HG02678 (cell line): ENCODE results near the gene KLF12.

Experiments used
- ATAC-seq: cut with Tn5 transposase; IDR thresholded peaks from one replicate; pipeline ENCODE4 v1.9.1; 2021; ENCODE audit warnings: mild to moderate bottlenecking, moderate library complexity; ENCODE audit not compliant: unreplicated experiment

KLF12 gene

GRCh38 chr13:74134221-74134776 is at the start of gene KLF12:
Gene KLF12 (minus strand): TSS chr13:74134404.
- ATAC-seq, result peak; percentile 61

DNA sequence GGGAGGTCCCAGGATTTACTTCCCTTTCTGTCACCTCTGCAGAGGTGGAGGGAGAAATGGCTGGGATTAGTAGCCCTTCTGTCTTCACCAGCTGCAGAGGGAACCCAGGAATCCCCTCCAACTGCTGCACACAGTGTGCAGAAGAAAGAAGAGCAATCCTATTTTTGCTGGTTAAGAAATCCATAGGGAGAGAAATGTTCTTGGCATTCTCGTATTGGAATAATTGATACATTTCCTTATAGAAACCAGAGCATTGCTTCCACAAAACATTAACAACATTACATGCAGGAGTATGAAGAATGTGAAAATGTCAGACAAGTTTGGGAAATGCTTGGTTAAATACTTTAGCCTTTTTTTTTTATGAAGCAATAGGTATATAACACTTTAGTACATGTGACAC is 48.3 kb upstream of the KLF12 start:
- ATAC-seq, result no peak

- ATAC-seq, result no peak
These were observed 40.6 kb upstream of the KLF12 start for GRCh38 chr13:74174810-74175209.

DNA sequence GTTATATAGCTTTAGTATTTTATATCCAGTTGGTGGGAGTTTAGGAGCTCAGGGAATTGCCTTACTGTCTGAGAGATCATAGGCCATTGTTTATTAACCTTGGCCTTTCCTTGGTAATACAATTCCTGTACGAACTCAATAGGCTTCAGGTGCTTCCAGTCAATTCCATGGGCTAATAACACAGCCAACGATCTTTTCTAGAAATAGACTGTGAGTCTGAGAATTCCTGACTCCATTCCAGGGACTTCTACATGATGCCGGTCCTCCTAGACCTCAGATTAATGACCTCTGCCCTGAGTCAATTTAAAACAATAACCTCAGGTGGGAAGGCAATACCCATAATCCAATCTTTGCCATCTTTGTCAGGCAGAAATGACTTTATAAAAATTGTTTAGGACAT is 39.6 kb upstream of the KLF12 start:
- no peak for ATAC-seq

DNA sequence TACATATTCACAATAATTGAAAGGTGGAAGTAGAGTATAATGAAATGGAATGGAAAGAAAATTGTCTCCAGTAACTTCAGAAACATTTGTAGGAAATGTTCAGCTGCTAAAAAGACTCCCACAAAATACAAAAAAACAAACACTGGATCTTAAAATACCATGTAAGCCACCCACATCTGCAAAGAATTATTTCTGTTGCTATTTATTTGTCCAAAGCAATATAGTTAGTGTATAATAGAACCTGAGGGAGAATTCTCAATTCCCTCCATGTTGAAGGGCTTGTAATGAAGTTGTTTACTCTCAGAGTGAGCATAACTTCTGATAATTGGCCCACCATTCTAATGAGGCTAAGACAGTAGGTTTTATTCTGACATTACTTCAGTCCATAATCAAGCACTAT is 37.4 kb upstream of the KLF12 start:
- ATAC-seq, result no peak

DNA sequence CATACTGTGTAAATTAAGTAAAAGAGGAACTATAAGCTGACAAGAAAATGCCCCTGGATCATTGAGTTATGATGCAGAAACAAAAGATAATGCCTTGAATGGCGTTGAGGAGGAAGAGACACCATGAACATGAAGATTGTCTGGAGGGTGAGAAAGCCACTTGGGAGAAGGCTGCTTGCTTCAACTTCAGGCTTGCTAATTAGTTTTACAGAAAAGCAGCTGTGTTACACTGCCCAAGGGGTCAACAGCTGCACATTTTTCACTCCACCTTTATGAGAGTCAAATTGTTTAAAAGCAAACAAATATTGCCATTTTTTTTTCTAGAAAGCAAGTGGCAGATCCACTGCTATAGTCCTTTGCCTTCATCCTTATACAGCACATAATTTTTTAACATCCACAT is 35.5 kb upstream of the KLF12 start:
- no peak for ATAC-seq

DNA sequence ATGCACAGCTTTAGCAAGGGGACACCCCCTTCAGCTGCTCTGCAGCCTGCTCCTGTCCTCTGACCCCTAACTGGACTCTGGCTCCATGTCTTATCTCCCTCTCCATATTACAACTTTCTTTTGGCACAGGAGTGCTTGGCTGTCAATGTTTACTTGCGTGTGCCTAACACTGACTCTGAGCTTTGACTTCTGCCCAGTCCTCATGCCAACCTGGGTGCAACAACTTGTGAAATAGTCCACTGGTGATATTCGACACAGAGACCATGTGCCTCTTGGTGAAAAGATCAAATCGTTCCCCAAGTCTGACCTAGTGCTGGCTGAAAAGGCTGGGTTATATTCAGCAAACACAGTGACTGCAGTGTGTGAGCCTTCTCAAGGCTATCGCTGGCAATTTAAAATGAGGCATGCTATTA is 34.1 kb upstream of the KLF12 start:
- ATAC-seq, result no peak

DNA sequence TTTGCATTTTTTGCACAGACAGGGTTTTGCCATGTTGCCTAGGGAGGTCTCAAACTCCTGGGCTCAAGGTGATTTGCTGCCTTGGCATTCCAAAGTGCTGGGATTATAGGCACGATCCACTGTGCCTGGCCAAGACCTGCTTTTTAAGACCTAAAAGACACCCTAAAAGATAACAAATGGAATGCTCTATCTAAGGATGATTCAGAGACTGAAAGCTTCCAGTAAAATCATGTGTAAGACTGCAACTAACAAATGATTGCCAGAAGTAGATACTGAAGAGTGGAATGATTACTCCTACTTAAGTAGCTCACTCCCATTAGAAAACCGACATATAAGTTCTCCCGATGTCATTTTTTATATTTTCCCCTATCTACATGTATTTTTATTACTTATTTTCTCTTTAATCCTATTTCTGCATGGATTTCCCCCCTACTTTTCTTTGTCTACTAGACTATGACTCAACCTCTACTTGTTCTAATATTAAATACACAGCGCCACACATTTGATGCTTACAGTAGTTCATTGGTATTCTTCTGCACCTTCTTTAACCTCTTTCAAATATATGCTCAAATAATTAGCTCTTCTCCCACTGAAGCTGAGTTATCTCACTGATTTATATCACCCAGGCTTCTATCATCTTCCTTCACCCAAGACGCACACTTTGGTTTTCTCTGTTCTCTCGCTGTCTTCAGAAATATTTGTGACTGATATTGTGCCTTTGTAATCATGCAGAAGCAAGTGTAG is 32.2 kb upstream of the KLF12 start:
- no peak for ATAC-seq

DNA sequence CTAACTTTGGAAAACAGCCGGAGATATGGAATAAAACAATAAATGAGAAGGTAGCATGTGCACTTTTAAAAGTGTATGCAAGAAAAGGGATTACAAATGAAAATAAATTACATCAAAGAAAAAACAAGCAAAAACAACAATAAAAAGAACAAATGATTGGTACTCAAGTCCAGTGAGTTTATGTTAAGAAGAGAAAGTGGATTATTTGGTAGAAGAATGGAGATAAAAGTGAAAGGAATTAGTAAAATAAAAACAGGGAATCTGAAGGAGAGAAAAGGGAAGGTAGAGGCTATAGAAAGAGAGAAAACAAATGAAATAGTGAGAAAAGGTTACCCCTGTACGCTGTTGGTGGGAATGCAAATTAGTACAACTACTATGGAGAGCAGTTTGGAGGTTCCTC is 28.6 kb upstream of the KLF12 start:
- ATAC-seq, result no peak

DNA sequence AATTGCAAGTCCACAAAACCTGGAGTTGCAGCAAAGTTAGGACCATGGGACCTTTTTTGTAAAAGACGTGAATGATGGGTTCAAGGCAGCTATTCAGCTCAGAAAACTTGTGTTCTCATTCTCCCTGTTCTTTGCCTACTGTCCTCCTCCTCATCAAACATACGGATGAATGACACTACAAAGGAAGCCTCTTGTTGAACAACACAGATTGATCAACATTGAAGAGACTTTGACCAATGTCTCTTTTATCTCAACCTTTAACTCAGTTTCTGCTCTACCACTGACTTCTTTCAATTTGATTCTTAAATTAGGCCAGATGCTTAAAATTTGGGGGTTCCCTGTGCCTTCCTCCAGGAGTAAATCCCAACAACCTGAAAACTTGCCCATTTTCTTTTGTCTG is 27.9 kb upstream of the KLF12 start:
- no peak for ATAC-seq

DNA sequence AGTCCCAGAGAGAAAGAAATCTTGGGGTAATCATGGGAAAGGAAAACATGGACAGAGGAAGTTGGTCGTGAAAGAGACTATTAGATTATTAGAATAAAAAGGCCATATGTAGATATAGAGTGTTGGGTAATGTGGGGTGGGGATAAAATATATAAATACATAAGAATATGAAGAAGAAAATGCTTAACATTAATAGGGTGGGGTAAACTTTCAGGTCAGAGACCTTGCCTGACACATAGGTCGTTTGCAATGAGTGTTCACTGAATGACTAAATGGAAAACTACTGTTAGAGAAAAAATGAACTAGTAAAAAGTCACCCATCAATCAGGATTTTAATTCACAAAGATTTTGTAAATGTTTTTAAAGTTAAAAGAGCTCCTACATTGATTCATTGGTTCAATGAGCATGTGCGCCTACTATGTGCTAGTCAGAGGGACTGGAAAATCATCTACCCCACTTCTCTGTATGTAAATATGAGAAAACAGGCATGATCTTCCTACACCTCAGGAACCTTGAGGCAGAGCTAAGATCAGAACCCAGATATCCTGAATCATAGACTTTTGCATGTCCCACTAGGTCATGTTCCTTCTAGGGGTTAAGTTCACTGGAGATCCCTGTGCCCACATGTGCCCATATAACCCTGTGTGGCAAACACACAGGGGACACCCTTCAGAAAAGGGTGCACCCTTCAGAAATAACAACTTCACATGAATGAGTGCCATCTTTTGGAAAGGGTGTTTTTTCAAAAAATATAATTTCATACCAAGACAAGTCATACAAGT is 24.6 kb upstream of the KLF12 start:
- no peak for ATAC-seq

DNA sequence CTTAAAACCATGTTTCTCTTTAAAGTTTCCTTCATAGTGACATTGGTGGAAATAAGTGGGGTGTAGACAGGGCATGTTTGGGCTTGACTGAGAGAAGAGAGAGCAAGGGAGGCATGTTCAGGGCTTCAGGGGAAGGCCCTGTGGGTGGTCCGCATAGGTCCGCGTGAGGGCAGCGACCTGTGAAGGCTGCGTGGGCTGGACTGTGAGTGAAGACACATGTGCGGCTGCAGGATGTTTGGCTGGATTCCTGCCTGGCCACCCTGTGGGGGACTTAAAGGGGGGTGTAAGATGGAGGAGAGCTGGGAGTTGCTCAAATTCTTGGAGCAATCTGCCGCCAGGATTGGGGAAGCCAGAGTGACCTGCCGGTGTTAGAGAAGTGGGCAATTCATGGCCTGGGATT is 23.8 kb upstream of the KLF12 start:
- ATAC-seq, result no peak

DNA sequence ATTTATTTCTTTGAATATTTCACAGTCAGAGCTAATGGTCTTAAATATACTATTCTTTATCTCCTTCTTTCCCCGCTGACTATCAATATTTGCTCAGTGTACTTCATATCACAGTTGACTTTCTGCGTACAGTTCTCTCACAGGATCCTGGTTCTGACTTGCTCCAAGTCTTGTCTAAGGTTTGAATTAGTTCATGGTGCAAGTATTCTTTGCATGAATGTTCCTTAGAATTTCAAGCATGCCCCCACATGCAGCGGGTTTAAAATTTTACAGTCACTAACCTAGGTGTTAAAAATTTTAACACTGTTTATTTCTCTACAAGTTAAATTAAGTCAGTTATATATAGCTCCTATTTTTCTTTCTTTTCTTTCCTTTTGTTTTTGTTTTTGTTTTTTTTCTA is 20.8 kb upstream of the KLF12 start:
- no peak for ATAC-seq

DNA sequence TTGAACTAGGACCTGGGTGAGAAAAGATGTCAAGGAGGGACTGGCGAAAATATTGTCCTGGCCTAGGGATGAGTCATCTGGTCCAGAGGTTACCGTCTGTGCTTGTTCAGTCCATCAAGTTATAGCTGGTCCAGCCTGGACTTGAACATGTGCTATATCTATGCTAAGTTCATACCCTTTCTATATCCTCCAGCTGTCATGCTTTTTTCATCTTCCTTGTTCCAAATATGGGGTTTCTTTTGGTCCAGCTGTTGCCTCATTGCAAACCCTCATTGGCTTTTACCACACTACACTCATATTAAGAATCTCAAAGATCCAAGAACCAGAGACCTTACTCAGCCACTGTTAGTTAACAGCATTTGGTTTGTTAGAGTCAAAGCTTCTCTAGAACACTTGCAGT is 19.1 kb upstream of the KLF12 start:
- ATAC-seq, result peak; percentile 47

DNA sequence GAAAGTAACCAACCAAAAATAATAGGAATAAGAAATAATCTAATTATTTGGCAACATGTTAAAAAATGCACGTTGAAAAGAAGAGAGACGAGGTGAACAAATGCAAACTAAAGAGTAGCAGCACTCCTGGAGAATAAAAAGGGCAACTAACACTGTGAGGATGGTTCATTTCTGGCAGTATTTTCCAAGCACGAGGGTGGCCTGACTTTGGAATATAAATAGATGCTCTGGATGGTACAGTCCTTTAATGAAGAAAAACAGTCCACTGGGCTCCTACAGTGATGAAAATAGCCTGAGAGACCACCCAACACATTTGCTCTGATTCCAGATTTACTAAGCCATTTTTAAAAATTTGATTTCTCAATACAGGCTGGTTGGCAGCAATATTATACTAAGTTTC is 17.7 kb upstream of the KLF12 start:
- ATAC-seq, result no peak

DNA sequence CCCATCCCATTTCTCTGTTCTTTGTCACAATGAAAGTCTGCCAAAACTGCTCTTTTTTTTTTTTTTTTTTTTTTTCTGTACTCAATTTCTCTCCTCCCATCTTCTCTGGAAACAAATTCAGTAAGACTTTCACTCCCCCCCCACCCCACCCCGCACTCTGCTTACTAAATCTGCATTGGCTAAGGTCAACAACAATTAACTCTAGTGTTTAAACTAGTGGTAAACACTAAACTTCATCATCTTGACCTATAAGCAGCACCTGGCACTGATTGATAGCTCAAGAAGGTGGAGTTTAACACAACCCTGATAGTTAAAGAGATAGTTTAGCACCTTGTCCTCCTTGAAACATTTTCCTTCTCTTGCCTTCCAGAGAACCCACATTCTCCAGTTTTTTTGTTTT is 14.1 kb upstream of the KLF12 start:
- no peak for ATAC-seq

DNA sequence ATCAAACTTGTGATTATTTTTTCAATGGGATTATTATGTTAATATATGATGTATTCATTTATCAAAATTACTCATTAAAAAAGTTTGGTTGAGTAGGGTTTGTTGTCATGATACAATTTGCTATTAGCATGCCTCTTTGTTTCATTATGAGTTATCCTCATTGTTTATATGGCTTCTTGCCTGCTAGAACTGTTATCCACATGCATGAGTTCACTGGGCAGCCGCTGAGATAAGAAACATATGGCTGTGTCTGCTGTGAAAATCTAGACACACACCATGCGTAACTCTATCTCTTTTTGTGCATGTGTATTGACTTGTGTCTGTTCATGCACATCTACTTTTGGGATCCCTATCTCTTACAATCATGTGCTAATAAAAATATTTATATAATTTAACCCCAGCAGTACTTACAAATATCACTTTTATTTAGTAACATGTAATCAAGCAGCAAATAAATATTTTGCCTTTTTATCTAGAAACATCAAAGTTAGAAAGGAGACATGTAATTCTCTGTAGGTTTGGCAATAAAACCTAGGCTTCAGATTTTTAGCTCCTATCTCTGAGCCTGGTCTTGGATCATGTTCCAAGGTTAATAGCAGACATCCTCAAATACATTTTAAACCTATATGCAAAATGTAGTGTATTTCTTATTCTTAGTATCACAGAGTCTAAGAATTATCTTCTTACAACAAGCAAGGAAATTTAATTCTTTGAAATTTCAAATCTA is 11.2 kb upstream of the KLF12 start:
- no peak for ATAC-seq

DNA sequence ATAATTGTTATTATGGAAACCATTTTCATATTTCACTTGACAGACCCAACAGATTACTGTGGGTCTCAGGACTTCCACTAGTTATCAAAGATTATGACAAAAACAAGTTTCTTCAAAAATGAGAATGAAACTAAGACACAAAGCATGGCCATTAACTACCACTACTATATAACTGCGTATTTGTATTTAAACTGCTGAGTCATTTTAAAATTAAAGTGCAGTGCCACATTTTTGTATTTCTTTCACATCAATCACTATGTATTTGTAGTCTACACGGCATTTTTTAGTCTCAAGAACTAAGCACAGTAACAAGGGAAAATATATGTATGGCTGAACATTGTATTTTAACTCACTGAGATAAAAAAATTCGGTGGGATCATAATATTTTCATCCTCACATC is 10.1 kb upstream of the KLF12 start:
- no peak for ATAC-seq

DNA sequence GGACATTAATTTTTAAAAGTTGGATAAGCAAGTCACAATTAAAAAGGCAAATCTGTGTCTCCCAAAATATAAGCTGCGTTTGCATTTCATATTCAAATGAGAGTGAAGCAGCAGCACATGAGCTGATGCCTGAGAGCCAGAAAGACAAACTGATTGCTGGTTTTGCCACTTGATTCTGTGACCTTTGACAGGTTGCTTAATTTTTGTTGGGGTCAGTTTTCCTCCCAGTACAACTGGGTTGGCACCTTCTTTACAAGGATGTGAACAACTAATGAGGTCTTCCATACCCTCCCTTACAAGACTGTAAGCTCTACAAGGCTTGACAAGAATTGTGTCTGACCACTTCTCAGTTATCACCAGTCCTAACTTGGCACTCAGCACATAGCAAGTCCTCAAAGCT is 8.1 kb upstream of the KLF12 start:
- no peak for ATAC-seq

DNA sequence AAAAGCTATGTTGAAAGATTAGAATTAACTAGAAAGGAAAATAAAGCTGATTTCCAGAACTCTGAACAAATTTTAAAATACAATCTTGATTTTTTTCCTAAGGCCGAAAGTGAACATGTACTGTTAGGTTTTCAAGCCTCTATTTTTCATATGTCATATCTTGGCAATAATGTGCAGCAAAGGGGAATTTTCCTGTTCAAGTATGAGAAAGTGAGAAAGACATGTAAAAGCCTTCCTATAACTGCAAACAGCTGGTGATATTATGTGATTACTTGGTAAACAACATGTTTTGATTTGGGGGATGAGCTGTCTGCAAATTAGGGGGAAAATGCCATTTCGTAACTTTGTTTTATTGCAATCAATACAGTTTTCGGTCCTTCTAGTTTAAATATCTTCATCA is 4.0 kb upstream of the KLF12 start:
- ATAC-seq, result no peak

GRCh38 chr13:74136084-74136658 is 2.0 kb upstream of the KLF12 start:
- ATAC-seq, result no peak
